ENCODE data around the gene CACNG8. TPM values are rescaled to one million over a fixed set of nuclear protein-coding genes. Genes with fewer than 3 reads are reported as not detected.

The CACNG8 gene
- total and polyA plus RNA-seq, 4 donors, result 0.01 to 0.15 (median 0.06) TPM; not detected in 1

DNA sequence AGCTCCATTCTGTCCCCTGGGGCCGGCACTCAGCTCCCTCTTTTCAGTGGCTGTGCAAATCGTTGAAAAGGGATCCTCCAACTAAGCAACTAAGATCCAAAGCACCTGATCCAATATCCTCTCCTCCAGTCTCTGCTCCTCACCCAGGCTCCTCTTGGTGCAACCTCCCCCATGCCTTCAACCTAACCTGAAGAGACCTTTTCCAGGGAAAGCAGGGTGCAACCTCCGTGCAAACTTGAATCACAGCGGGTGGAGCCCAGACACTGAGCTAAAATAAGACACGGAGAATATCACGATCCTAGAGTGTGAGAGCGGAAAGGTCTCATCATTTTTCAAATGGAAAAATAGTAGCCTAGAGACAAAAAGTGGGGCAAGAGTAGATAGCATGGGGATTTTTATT lies 45.4 kb upstream of the CACNG8 start:
- DNase-seq, result no peak
- Histone ChIP-seq H3K9me3 (ENCODE audit: control insufficient read depth in 4 of 4, insufficient read depth in 3 of 4, low read length in 3 of 4) (peaks cover 0 to 4% (median 0%) of the 10 kb centered on the region in 4 donors), H3K4me1 (ENCODE audit: control insufficient read depth in 5 of 5, insufficient read depth in 5 of 5, low read length in 5 of 5) (no peaks in the 10 kb centered on the region), H3K27me3 (ENCODE audit: control insufficient read depth in 3 of 3, insufficient read depth in 3 of 3, low read length in 2 of 3) (peaks cover 0 to 11% (median 0%) of the 10 kb centered on the region in 3 donors), H3K4me3 (no peak overlapping the region), H3K36me3 (ENCODE audit: control insufficient read depth in 4 of 4, insufficient read depth in 4 of 4, low read length in 4 of 4) (no peaks in the 10 kb centered on the region), H3K9ac (ENCODE audit: insufficient read depth in 1 of 2, low read length in 2 of 2) (no peak overlapping the region), H3K27ac (ENCODE audit: low read depth in 1 of 2, low read length in 1 of 2) (no peak overlapping the region)
- TF ChIP-seq, protein P1, sequence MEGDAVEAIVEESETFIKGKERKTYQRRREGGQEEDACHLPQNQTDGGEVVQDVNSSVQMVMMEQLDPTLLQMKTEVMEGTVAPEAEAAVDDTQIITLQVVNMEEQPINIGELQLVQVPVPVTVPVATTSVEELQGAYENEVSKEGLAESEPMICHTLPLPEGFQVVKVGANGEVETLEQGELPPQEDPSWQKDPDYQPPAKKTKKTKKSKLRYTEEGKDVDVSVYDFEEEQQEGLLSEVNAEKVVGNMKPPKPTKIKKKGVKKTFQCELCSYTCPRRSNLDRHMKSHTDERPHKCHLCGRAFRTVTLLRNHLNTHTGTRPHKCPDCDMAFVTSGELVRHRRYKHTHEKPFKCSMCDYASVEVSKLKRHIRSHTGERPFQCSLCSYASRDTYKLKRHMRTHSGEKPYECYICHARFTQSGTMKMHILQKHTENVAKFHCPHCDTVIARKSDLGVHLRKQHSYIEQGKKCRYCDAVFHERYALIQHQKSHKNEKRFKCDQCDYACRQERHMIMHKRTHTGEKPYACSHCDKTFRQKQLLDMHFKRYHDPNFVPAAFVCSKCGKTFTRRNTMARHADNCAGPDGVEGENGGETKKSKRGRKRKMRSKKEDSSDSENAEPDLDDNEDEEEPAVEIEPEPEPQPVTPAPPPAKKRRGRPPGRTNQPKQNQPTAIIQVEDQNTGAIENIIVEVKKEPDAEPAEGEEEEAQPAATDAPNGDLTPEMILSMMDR (IDR thresholded peaks at IDR 0.05; ENCODE audit: control extremely low read depth, extremely low read depth), result no peak
- ATAC-seq (ENCODE audit: insufficient read depth, low FRiP score), result no peak
- WGBS, 2 donors, result 85 to 88% methylated on average over 7 of the region's 7 CpGs

DNA sequence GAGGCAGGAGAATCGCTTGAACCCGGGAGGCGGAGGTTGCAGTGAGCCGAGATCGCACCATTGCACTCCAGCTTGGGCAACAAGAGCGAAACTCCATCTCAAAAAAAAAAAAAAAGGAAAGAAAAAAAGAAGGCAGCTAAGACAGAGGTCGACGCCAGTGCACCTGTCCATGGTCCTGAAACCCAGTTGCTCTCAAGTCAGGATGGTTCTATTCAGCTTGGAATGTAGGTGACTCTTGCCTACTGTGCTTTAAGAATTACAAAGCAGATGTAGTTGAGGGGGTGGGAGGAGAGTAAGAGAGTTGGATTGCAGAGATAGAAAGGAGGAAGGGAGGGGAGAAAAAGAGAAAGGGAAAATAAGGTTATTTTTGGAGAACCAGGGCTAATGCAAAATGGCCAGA lies 35.0 kb upstream of the CACNG8 start:
- no peaks in the 10 kb centered on the region for H3K27me3 ChIP-seq (ENCODE audit: control insufficient read depth in 3 of 3, insufficient read depth in 3 of 3, low read length in 2 of 3)
- 13 to 40% methylated on average over 3 to 8 of the region's 8 CpGs for WGBS, 2 donors
- H3K27ac ChIP-seq (ENCODE audit: low read depth in 1 of 2, low read length in 1 of 2), result no peak overlapping the region
- TF ChIP-seq, protein P1 (IDR thresholded peaks at IDR 0.05; ENCODE audit: control extremely low read depth, extremely low read depth), result no peak
- H3K36me3 ChIP-seq (ENCODE audit: control insufficient read depth in 4 of 4, insufficient read depth in 4 of 4, low read length in 4 of 4), result no peaks in the 10 kb centered on the region
- no peaks in the 10 kb centered on the region for H3K4me1 ChIP-seq (ENCODE audit: control insufficient read depth in 5 of 5, insufficient read depth in 5 of 5, low read length in 5 of 5)
- DNase-seq (peak; percentile 52 to 79 (median 65)), ATAC-seq (ENCODE audit: insufficient read depth, low FRiP score) (no peak)
- H3K9ac ChIP-seq (ENCODE audit: insufficient read depth in 1 of 2, low read length in 2 of 2), result no peak overlapping the region
- H3K4me3 ChIP-seq, result no peak overlapping the region
- H3K9me3 ChIP-seq (ENCODE audit: control insufficient read depth in 4 of 4, insufficient read depth in 3 of 4, low read length in 3 of 4), result no peaks in the 10 kb centered on the region

DNA sequence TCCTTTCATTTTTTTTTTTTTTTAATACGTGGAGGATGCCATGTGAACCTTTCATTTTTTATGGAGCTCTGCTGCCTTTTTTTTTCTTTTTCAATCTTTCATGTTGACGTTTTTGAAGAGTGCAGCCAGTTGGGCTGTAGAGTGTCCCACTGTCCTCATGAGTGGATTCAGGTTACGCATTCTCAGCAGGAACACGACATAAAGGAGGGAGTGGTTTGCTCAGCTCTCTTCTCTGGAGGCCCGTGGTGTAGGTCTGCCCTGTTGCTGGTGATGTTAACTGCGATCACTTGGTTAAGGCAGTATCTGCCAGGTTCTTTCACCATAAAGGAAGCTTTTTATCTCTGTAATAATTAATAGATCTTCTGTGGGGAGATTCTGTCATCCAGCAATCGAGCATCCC lies 26.7 kb upstream of the CACNG8 start:
- TF ChIP-seq, protein P1 (IDR thresholded peaks at IDR 0.05; ENCODE audit: control extremely low read depth, extremely low read depth), result no peak
- H3K9ac ChIP-seq (ENCODE audit: insufficient read depth in 1 of 2, low read length in 2 of 2), result no peak overlapping the region
- H3K4me3 ChIP-seq, result no peak overlapping the region
- no peaks in the 10 kb centered on the region for H3K36me3 ChIP-seq (ENCODE audit: control insufficient read depth in 4 of 4, insufficient read depth in 4 of 4, low read length in 4 of 4)
- peaks cover 0 to 6% (median 2%) of the 10 kb centered on the region in 3 donors for H3K27me3 ChIP-seq (ENCODE audit: control insufficient read depth in 3 of 3, insufficient read depth in 3 of 3, low read length in 2 of 3)
- no peak overlapping the region for H3K27ac ChIP-seq (ENCODE audit: low read depth in 1 of 2, low read length in 1 of 2)
- DNase-seq (no peak), ATAC-seq (ENCODE audit: insufficient read depth, low FRiP score) (no peak)
- H3K4me1 ChIP-seq (ENCODE audit: control insufficient read depth in 5 of 5, insufficient read depth in 5 of 5, low read length in 5 of 5), result no peaks in the 10 kb centered on the region
- no peaks in the 10 kb centered on the region for H3K9me3 ChIP-seq (ENCODE audit: control insufficient read depth in 4 of 4, insufficient read depth in 3 of 4, low read length in 3 of 4)
- 51 to 52% methylated on average over 7 of the region's 7 CpGs for WGBS, 2 donors

All from lung (tissue), 12 donors.